ENCODE data around the gene HRC. TPM values are rescaled to one million over a fixed set of nuclear protein-coding genes. Genes with fewer than 3 reads are reported as not detected.

The HRC gene
- total RNA-seq, 4 donors from 2014 or later, result 0.49 to 3.8 (median 1.7) TPM

DNA sequence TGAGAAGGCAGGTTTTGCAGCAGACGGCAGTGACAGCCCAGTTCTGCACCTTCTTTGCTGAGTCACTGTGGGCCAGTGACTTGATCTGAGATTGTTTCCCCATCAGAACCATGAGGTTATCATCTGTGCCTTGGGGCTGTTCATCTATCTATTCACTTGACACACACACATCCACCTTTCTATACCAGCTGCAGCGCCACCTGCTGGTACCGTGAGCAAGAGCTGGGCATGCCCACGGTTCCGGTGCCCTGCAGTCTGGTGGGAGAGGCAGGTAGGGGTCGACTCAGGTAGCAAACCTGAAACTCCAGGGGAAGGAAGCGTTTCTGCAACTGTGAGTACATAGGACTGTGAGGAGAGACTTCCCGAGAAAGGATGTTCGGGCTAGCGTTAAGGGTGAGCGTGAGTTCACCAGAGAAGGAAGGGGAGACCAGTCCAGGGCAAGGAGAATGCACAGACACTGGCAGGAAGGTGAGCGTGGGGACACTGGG lies 48.5 kb downstream of the HRC start:
- TF ChIP-seq CTCF (IDR thresholded peaks at IDR 0.05; ENCODE audit: low read depth), result no peak

GRCh38 chr19:49104229-49104864 lies 50.8 kb downstream of the HRC start:
- TF ChIP-seq CTCF (IDR thresholded peaks at IDR 0.05; ENCODE audit: low read depth), result no peak

GRCh38 chr19:49103331-49104085 lies 51.7 kb downstream of the HRC start:
- TF ChIP-seq CTCF (IDR thresholded peaks at IDR 0.05; ENCODE audit: low read depth), result no peak

DNA sequence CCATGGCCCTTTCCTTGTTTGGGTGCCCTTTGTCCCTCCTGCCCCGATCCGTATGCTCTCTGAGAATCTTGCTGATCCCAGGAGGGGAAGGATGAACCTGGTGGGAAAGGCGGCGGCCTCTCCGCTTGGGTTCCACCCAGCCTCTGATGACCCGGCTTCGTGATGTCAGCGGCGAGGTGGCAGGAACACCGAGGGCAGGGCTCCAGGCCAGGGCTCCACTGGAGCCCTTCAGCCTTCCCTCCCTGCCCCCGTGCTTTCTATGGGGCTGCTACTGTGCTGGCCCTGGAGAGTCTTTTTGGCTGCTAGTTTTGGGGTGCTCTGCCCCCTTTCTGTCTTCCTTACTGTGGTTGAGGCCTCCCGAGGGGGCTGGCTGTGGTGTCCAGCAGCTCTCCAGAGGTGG lies 52.9 kb downstream of the HRC start:
- no peak for TF ChIP-seq CTCF (IDR thresholded peaks at IDR 0.05; ENCODE audit: low read depth)

Other genes with a start within 250 kb of the HRC start
- gene DHDH, start 221.7 kb downstream of the HRC start, total RNA-seq, result 1 to 10 TPM in 1 of 4 donors, not detected in 3; 1.1 TPM
- gene BAX, start 200.5 kb downstream of the HRC start, total RNA-seq, result 10 to 100 TPM; 21.0 to 37.2 (median 31.2) TPM
- gene FTL, start 190.1 kb downstream of the HRC start, total RNA-seq, result over 10,000 TPM in 3 of 4 donors, 1,000 to 10,000 TPM in 1; 7,770 to 28,830 (median 13,714) TPM
- 10 to 100 TPM; 15.1 to 86.3 (median 34.5) TPM for gene GYS1, start 162.1 kb downstream of the HRC start, total RNA-seq
- 10 to 100 TPM; 34.3 to 62.5 (median 49.4) TPM for gene RUVBL2, start 161.5 kb downstream of the HRC start, total RNA-seq
- not detected for gene LHB, start 138.3 kb downstream of the HRC start, total RNA-seq
- not detected for gene CGB3, start 131.1 kb downstream of the HRC start, total RNA-seq
- gene CGB2, start 123.5 kb downstream of the HRC start, total RNA-seq, result not detected
- not detected for gene CGB1, start 118.5 kb downstream of the HRC start, total RNA-seq
- gene CGB5, start 111.5 kb downstream of the HRC start, total RNA-seq, result not detected
- gene CGB8, start 106.3 kb downstream of the HRC start, total RNA-seq, result not detected
- 1 to 10 TPM in 1 of 4 donors, not detected in 3; 1.3 TPM for gene CGB7, start 97.6 kb downstream of the HRC start, total RNA-seq
- not detected for gene NTF4, start 90.6 kb downstream of the HRC start, total RNA-seq
- not detected for gene KCNA7, start 82.7 kb downstream of the HRC start, total RNA-seq
- gene SNRNP70, start 69.9 kb downstream of the HRC start, total RNA-seq, result 100 to 1,000 TPM; 122 to 164 (median 152) TPM
- 1 to 10 TPM in 3 of 4 donors, not detected in 1; 6.6 to 9.0 (median 7.1) TPM for gene LIN7B, start 41.0 kb downstream of the HRC start, total RNA-seq
- gene C19orf73, start 36.3 kb downstream of the HRC start, total RNA-seq, result 1 to 10 TPM in 3 of 4 donors, not detected in 1; 1.1 to 6.5 (median 1.5) TPM
- 1 to 10 TPM in 3 of 4 donors, under 1 TPM in 1; 0.68 to 5.7 (median 2.4) TPM for gene PPFIA3, start 35.9 kb downstream of the HRC start, total RNA-seq
- 10 to 100 TPM in 3 of 4 donors, 1 to 10 TPM in 1; 6.5 to 25.8 (median 11.8) TPM for gene TRPM4, start 2.4 kb upstream of the HRC start, total RNA-seq
- gene SLC6A16, start 169.8 kb upstream of the HRC start, total RNA-seq, result 1 to 10 TPM in 3 of 4 donors, under 1 TPM in 1; 0.85 to 6.0 (median 3.1) TPM
- gene CD37, start 180.0 kb upstream of the HRC start, total RNA-seq, result 10 to 100 TPM in 3 of 4 donors, 1 to 10 TPM in 1; 8.9 to 87.4 (median 21.1) TPM
- gene TEAD2, start 207.0 kb upstream of the HRC start, total RNA-seq, result 10 to 100 TPM; 13.8 to 23.5 (median 19.6) TPM
- gene DKKL1, start 208.5 kb upstream of the HRC start, total RNA-seq, result 1 to 10 TPM in 1 of 4 donors, not detected in 3; 2.6 TPM
- gene KASH5, start 232.9 kb upstream of the HRC start, total RNA-seq, result not detected